B cell (primary cell): ENCODE data around the gene PTPRN2. TPM values are rescaled to one million over a fixed set of nuclear protein-coding genes. Genes with fewer than 3 reads are reported as not detected.
"Not testable (repeated sequence)": the region's sequence is repeated elsewhere in the genome, so short reads cannot be mapped to it uniquely, and the experiment has no call there.

ENCODE experiments used
- ATAC-seq: fragments of 200-7000 bp; cut with Tn5 transposase; one replicate; pipeline ENCODE4 v1.10.0; 2021; ENCODE audit warnings: low read depth, mild to moderate bottlenecking, moderate number of reproducible peaks, moderate library complexity
- CTCF ChIA-PET: fragments of 350-600 bp; sonication (Branson Sonifier 250); formaldehyde crosslinking; loops from one replicate; lab custom pipeline; 2021; ENCODE audit warnings: antibody characterized with exemption, inconsistent platforms; lab: Charles Lee
- POLR2A ChIA-PET: fragments of 350-600 bp; sonication (Branson Sonifier 250); formaldehyde crosslinking; loops from one replicate; lab custom pipeline; 2021; ENCODE audit warnings: antibody characterized with exemption; lab: Charles Lee
- DNase-seq: peaks from one replicate; pipeline ENCODE4 v3.0.0; 2013
- H2AFZ ChIP-seq: 2 replicates; pipeline ENCODE4 v1.6.1; 2012; ENCODE audit warnings: mild to moderate bottlenecking, low read depth, low read length; ENCODE audit not compliant: insufficient read depth, poor library complexity, severe bottlenecking
- H3K27ac ChIP-seq, 2 donors: 1 replicate in 1 of 2; 2 replicates in 1 of 2; pipeline ENCODE4 v1.5.1; 2012 to 2013; ENCODE audit warnings: low read length in 2 of 2, mild to moderate bottlenecking in 2 of 2, moderate library complexity in 1 of 2
- H3K27me3 ChIP-seq, 4 experiments: fragments of 200-600 bp in 1 of 4; sonication (generic) in 1 of 4; replicated peaks in 1 of 4; 1 replicate in 2 of 4; 2 replicates in 2 of 4; pipeline versions ENCODE4 v1.6.1 to v1.7.0; 2013 to 2016; ENCODE audit warnings: low read length in 3 of 4, mild to moderate bottlenecking in 2 of 4, mixed read lengths in 1 of 4, moderate library complexity in 1 of 4; ENCODE audit not compliant: insufficient read depth in 4 of 4, control insufficient read depth in 3 of 4; ENCODE audit errors: control extremely low read depth in 1 of 4
- H3K36me3 ChIP-seq, 2 experiments: replicated peaks in 1 of 2; 1 replicate in 1 of 2; 2 replicates in 1 of 2; pipeline versions ENCODE4 v1.6.1 to v1.7.1; 2013; ENCODE audit warnings: low read length in 1 of 2; ENCODE audit not compliant: insufficient read depth in 2 of 2, control insufficient read depth in 1 of 2; ENCODE audit errors: control extremely low read depth in 1 of 2, extremely low read depth in 1 of 2
- H3K4me1 ChIP-seq, 2 donors: fragments of 200-600 bp in 1 of 2; sonication (generic) in 1 of 2; 1 replicate in 1 of 2; 2 replicates in 1 of 2; pipeline versions ENCODE4 v1.5.1 to v1.6.1; 2013 to 2017; ENCODE audit warnings: low read length in 2 of 2; ENCODE audit not compliant: control insufficient read depth in 2 of 2, insufficient read depth in 2 of 2
- H3K4me2 ChIP-seq: replicated peaks from 2 replicates; pipeline ENCODE3; 2012; ENCODE audit warnings: mild to moderate bottlenecking, low read depth, low read length; ENCODE audit not compliant: poor library complexity, severe bottlenecking
- H3K4me3 ChIP-seq, 5 experiments: fragments of 200-600 bp in 1 of 5; sonication (generic) in 1 of 5; 1 replicate in 3 of 5; 2 replicates in 2 of 5; pipeline versions ENCODE4 v1.5.1 to v1.7.0; 2011 to 2016; ENCODE audit warnings: low read length in 4 of 5, mild to moderate bottlenecking in 4 of 5, low read depth in 2 of 5, control low read depth in 1 of 5, moderate library complexity in 1 of 5; ENCODE audit not compliant: insufficient read depth in 1 of 5; ENCODE audit errors: control extremely low read depth in 1 of 5, extremely low read depth in 1 of 5
- H3K79me2 ChIP-seq: fragments of 200-600 bp; sonication (generic); one replicate; pipeline ENCODE4 v1.6.0; 2016; ENCODE audit warnings: low read length; ENCODE audit not compliant: control insufficient read depth, insufficient read depth
- H3K9ac ChIP-seq: fragments of 200-600 bp; sonication (generic); 2 replicates; pipeline ENCODE4 v1.6.1; 2017; ENCODE audit warnings: mild to moderate bottlenecking, low read length, moderate library complexity
- H3K9me3 ChIP-seq, 3 donors: one replicate each; pipeline versions ENCODE4 v1.6.1 to v1.7.1; 2013; ENCODE audit warnings: low read length in 2 of 3; ENCODE audit not compliant: control insufficient read depth in 2 of 3, insufficient read depth in 1 of 3; ENCODE audit errors: control extremely low read depth in 1 of 3
- H4K20me1 ChIP-seq: 2 replicates; pipeline ENCODE4 v1.6.0; 2012; ENCODE audit warnings: mild to moderate bottlenecking, low read length; ENCODE audit not compliant: insufficient read depth, control insufficient read depth, poor library complexity, severe bottlenecking
- H3K27ac Mint-ChIP-seq: one replicate; pipeline ENCODE4 v1.8.0; 2021; ENCODE audit warnings: mixed read lengths
- H3K27me3 Mint-ChIP-seq: one replicate; pipeline ENCODE4 v1.8.0; 2021; ENCODE audit warnings: mixed read lengths
- H3K4me1 Mint-ChIP-seq: one replicate; pipeline ENCODE4 v1.8.0; 2021; ENCODE audit warnings: mixed read lengths
- H3K4me3 Mint-ChIP-seq: one replicate; pipeline ENCODE4 v1.8.0; 2021; ENCODE audit warnings: mixed read lengths
- H3K9me3 Mint-ChIP-seq: one replicate; pipeline ENCODE4 v1.8.0; 2022; ENCODE audit warnings: mixed read lengths; ENCODE audit not compliant: insufficient read depth
- EZH2 ChIP-seq: IDR thresholded peaks from 2 replicates; pipeline ENCODE4 v1.6.1; 2012; ENCODE audit warnings: borderline replicate concordance, low read depth, mild to moderate bottlenecking, moderate library complexity, low read length; ENCODE audit not compliant: insufficient read depth, poor library complexity, severe bottlenecking
- WGBS: methylation state at CpG from one replicate; pipeline ENCODE4 v1.1.5; 2013; ENCODE audit warnings: missing lambda C conversion rate; ENCODE audit not compliant: insufficient coverage; 5-methylcytosine and 5-hydroxymethylcytosine counted together
- intact Hi-C: fragments of 100-400 bp; cut with micrococcal nuclease; formaldehyde crosslinking; loops from one replicate; pipeline ENCODE4 v1.10.0; 2022
- polyA plus RNA-seq: library from polyadenylated mRNA; depleted of rRNA; stranded (reverse); fragments of >200 nt; gene quantifications from 2 replicates; pipeline ENCODE4 v1.2.3, GENCODE V29; 2012
- total RNA-seq, 2 donors: library from RNA; stranded (reverse); fragments of 120-200 nt in 1 of 2; gene quantifications; 1 replicate in 1 of 2; 2 replicates in 1 of 2; pipeline versions ENCODE4 v1.2.3 to v1.2.4, GENCODE V29; 2013 to 2022
- TF ChIP-seq, protein P1 (sequence below): fragments of 200-600 bp; IDR thresholded peaks from one replicate; pipeline ENCODE4 v1.8.0; 2022; ENCODE audit warnings: antibody characterized with exemption, mild to moderate bottlenecking

Gene PTPRN2
- total and polyA plus RNA-seq, 2 donors (not counting 1 experiment from before 2014, with no cell fraction given) = 2.0 to 5.0 TPM

DNA sequence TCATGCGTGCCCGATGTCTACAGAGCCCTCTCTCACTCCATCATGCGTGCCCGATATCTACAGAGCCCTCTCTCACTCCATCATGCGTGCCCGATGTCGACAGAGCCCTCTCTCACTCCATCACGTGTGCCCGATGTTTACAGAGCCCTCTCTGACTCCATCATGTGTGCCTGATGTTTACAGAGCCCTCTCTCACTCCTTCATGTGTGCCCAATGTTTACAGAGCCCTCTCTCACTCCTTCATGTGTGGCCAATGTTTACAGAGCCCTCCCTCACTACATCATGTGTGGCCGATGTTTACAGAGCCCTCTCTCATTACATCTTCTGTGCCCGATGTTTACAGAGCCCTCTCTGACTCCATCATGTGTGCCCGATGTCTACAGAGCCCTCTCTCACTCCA, 740.9 kb downstream of the PTPRN2 start:
- peaks cover 0 to 24% (median 0%) of the 10 kb centered on the region in 3 donors for H3K9me3 ChIP-seq
- H3K9ac ChIP-seq, H3K79me2 ChIP-seq, POLR2A ChIA-PET, H3K4me1 ChIP-seq, H3K4me3 Mint-ChIP-seq, H2AFZ ChIP-seq, H3K4me3 ChIP-seq, H3K36me3 ChIP-seq, H3K27ac Mint-ChIP-seq, H3K27ac ChIP-seq, CTCF ChIA-PET, H3K4me1 Mint-ChIP-seq, intact Hi-C loops, H4K20me1 ChIP-seq, H3K4me2 ChIP-seq, H3K9me3 Mint-ChIP-seq, H3K27me3 Mint-ChIP-seq, ATAC-seq, H3K27me3 ChIP-seq, DNase-seq: not testable (repeated sequence)
- WGBS = 88% methylated on average over 6 of the region's 12 CpGs

DNA sequence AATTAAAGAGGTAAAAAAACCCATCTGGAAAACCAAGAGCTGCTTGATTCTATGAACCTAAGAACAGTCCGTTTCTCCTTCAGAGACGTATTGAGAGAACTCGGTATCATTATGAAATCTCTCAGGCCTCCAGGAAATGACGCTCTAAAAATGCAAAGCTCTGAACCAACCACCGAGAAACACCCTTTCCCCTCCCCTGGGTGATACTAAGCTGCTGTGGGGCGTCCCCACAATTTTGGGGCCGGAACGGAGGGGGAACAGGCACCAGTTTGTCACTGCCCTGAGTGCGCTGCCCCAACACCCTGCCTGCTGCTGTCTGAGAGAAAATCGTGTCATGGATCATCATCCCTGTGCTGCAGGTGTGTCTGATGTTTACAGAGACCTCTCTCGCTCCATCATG, 741.4 kb downstream of the PTPRN2 start:
- CTCF ChIA-PET = no interaction called here
- intact Hi-C loops = no loop called here
- ATAC-seq (no peak), DNase-seq (peak; percentile 11)
- Histone ChIP-seq H4K20me1 (no peaks in the 10 kb centered on the region), H3K36me3 (no peaks in the 10 kb centered on the region), H3K4me3 (no peak overlapping the region), H3K9me3 (peaks cover 0 to 22% (median 0%) of the 10 kb centered on the region in 3 donors), H2AFZ (no peak overlapping the region), H3K27me3 (no peaks in the 10 kb centered on the region), H3K27ac (no peak overlapping the region), H3K4me2 (no peak overlapping the region), H3K79me2 (no peaks in the 10 kb centered on the region), H3K4me1 (peaks cover 0 to 2% of the 10 kb centered on the region in 2 donors), H3K9ac (no peak overlapping the region)
- 78% methylated on average over 10 of the region's 11 CpGs for WGBS
- no peak for TF ChIP-seq EZH2
- TF ChIP-seq, protein P1, sequence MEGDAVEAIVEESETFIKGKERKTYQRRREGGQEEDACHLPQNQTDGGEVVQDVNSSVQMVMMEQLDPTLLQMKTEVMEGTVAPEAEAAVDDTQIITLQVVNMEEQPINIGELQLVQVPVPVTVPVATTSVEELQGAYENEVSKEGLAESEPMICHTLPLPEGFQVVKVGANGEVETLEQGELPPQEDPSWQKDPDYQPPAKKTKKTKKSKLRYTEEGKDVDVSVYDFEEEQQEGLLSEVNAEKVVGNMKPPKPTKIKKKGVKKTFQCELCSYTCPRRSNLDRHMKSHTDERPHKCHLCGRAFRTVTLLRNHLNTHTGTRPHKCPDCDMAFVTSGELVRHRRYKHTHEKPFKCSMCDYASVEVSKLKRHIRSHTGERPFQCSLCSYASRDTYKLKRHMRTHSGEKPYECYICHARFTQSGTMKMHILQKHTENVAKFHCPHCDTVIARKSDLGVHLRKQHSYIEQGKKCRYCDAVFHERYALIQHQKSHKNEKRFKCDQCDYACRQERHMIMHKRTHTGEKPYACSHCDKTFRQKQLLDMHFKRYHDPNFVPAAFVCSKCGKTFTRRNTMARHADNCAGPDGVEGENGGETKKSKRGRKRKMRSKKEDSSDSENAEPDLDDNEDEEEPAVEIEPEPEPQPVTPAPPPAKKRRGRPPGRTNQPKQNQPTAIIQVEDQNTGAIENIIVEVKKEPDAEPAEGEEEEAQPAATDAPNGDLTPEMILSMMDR = no peak
- Mint-ChIP-seq H3K27me3 (no peaks in the 10 kb centered on the region), H3K27ac (no peak overlapping the region), H3K4me3 (no peak overlapping the region), H3K4me1 (no peaks in the 10 kb centered on the region), H3K9me3 (no peaks in the 10 kb centered on the region)
- POLR2A ChIA-PET = no interaction called here
